ENCODE results near the gene CDKN2AIPNL. TPM values are rescaled to one million over a fixed set of nuclear protein-coding genes. Genes with fewer than 3 reads are reported as not detected.

Gene CDKN2AIPNL
- total and polyA plus RNA-seq, 2 of the 13 experiments (the other 11 are each of a cell fraction or from before 2014, with no cell fraction given) = 17.4 to 46.5 TPM

DNA sequence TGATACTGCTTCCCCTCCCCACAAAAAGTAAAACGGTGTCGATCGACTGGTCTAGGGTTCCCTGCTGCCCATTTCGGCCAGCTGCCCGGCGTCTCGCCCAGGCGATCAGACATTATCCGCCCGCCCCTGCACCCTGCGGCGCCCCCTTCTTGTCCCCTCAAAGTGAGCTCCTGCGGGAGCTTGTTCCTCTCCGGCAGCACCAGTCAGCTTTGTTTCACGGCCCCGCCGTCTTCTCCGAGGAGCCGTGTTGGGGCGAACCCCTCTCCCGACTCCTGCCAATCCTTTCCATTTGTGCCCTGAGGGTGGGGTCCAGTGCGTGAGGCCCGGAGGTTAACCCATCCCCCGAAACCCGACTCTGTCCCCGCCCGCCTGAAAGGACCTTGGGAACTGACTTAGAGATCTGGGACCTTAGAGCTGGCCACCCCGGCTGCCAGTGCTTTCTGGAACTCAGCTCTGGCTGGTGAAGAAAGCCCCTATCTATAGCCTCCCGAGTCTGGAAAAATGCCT, 39.8 kb downstream of the CDKN2AIPNL start (continued):
- TF ChIP-seq, protein P1, sequence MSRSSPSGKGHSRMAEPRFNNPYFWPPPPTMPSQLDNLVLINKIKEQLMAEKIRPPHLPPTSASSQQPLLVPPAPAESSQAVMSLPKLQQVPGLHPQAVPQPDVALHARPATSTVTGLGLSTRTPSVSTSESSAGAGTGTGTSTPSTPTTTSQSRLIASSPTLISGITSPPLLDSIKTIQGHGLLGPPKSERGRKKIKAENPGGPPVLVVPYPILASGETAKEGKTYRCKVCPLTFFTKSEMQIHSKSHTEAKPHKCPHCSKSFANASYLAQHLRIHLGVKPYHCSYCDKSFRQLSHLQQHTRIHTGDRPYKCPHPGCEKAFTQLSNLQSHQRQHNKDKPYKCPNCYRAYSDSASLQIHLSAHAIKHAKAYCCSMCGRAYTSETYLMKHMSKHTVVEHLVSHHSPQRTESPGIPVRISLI (CRISPR knock-in tag; IDR thresholded peaks at IDR 0.05; ENCODE audit: borderline replicate concordance) = no peak
- TF ChIP-seq KLF11 (CRISPR knock-in tag; IDR thresholded peaks at IDR 0.05) (no peak), ZFY (CRISPR knock-in tag; IDR thresholded peaks at IDR 0.05) (0 out of 2 replicates have a peak, but pooled peaks have one; percentile 1), MTA3 (CRISPR knock-in tag; IDR thresholded peaks at IDR 0.05) (no peak), ELF3 (CRISPR knock-in tag; IDR thresholded peaks at IDR 0.05) (no peak), ZNF138 (CRISPR knock-in tag; IDR thresholded peaks at IDR 0.05; ENCODE audit: low read depth) (no peak), NFRKB (IDR thresholded peaks at IDR 0.05) (no peak), HDAC1 (CRISPR knock-in tag; IDR thresholded peaks at IDR 0.05) (0 out of 2 replicates have a peak, but pooled peaks have one; percentile 2), SRY (CRISPR knock-in tag; IDR thresholded peaks at IDR 0.05) (0 out of 2 replicates have a peak, but pooled peaks have one; percentile 31), GTF2F1 (IDR thresholded peaks at IDR 0.05; ENCODE audit: low read length) (no peak), REPIN1 (CRISPR knock-in tag; IDR thresholded peaks at IDR 0.05; ENCODE audit: borderline replicate concordance, low read depth) (no peak), NFE2 (CRISPR knock-in tag; IDR thresholded peaks at IDR 0.05) (no peak), RBFOX2 (IDR thresholded peaks at IDR 0.05; ENCODE audit: low read depth, low read length) (peak; percentile 29), ZNF441 (CRISPR knock-in tag; IDR thresholded peaks at IDR 0.05; ENCODE audit: borderline replicate concordance) (0 out of 2 replicates have a peak, but pooled peaks have one; percentile 26), XRCC5 (optimal IDR thresholded peaks at IDR 0.05; ENCODE audit: low read length) (peak; percentile 9), TCF12 (IDR thresholded peaks at IDR 0.05) (no peak), TCF12 (CRISPR knock-in tag; IDR thresholded peaks at IDR 0.05) (no peak), SOX6 (IDR thresholded peaks at IDR 0.05) (no peak), SOX6 (CRISPR knock-in tag; IDR thresholded peaks at IDR 0.05) (peak; percentile 24; the same call in 1 of the 2 replicates), HIVEP1 (CRISPR knock-in tag; IDR thresholded peaks at IDR 0.05) (peak; percentile 56), ZNF274 (CRISPR knock-in tag; IDR thresholded peaks at IDR 0.05) (peak; percentile 43; the same call in 1 of the 2 replicates), ZNF891 (CRISPR knock-in tag; IDR thresholded peaks at IDR 0.05) (0 out of 2 replicates have a peak, but pooled peaks have one; percentile 62)
- TF ChIP-seq, protein P2, sequence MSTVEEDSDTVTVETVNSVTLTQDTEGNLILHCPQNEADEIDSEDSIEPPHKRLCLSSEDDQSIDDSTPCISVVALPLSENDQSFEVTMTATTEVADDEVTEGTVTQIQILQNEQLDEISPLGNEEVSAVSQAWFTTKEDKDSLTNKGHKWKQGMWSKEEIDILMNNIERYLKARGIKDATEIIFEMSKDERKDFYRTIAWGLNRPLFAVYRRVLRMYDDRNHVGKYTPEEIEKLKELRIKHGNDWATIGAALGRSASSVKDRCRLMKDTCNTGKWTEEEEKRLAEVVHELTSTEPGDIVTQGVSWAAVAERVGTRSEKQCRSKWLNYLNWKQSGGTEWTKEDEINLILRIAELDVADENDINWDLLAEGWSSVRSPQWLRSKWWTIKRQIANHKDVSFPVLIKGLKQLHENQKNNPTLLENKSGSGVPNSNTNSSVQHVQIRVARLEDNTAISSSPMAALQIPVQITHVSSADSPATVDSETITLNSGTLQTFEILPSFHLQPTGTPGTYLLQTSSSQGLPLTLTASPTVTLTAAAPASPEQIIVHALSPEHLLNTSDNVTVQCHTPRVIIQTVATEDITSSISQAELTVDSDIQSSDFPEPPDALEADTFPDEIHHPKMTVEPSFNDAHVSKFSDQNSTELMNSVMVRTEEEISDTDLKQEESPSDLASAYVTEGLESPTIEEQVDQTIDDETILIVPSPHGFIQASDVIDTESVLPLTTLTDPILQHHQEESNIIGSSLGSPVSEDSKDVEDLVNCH (CRISPR knock-in tag; IDR thresholded peaks at IDR 0.05) = no peak
- TF ChIP-seq, protein P3, sequence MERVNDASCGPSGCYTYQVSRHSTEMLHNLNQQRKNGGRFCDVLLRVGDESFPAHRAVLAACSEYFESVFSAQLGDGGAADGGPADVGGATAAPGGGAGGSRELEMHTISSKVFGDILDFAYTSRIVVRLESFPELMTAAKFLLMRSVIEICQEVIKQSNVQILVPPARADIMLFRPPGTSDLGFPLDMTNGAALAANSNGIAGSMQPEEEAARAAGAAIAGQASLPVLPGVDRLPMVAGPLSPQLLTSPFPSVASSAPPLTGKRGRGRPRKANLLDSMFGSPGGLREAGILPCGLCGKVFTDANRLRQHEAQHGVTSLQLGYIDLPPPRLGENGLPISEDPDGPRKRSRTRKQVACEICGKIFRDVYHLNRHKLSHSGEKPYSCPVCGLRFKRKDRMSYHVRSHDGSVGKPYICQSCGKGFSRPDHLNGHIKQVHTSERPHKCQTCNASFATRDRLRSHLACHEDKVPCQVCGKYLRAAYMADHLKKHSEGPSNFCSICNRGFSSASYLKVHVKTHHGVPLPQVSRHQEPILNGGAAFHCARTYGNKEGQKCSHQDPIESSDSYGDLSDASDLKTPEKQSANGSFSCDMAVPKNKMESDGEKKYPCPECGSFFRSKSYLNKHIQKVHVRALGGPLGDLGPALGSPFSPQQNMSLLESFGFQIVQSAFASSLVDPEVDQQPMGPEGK (CRISPR knock-in tag; IDR thresholded peaks at IDR 0.05) = peak; percentile 54; the same call in 1 of the 2 replicates
- TF ChIP-seq, protein P4, sequence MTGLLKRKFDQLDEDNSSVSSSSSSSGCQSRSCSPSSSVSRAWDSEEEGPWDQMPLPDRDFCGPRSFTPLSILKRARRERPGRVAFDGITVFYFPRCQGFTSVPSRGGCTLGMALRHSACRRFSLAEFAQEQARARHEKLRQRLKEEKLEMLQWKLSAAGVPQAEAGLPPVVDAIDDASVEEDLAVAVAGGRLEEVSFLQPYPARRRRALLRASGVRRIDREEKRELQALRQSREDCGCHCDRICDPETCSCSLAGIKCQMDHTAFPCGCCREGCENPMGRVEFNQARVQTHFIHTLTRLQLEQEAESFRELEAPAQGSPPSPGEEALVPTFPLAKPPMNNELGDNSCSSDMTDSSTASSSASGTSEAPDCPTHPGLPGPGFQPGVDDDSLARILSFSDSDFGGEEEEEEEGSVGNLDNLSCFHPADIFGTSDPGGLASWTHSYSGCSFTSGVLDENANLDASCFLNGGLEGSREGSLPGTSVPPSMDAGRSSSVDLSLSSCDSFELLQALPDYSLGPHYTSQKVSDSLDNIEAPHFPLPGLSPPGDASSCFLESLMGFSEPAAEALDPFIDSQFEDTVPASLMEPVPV (CRISPR knock-in tag; IDR thresholded peaks at IDR 0.05) = 0 out of 2 replicates have a peak, but pooled peaks have one; percentile 15

All from HepG2 (cell line).